ENCODE data around the gene YKT6.

GRCh38 chr7:44259547-44260457 lies 59.0 kb downstream of the YKT6 start:
- TF ChIP-seq CTCF (IDR thresholded peaks at IDR 0.05) (no peak), POLR2A (IDR thresholded peaks at IDR 0.05) (no peak), EP300 (IDR thresholded peaks at IDR 0.05) (peak in 1 of 2 donors; percentile 75)

All from tibial nerve (tissue), 4 donors.